HG02981 (cell line): ENCODE results near the gene SYDE1.

Experiments used
- ATAC-seq: cut with Tn5 transposase; IDR thresholded peaks from one replicate; pipeline ENCODE4 v1.9.1; 2021; ENCODE audit warnings: mild to moderate bottlenecking, moderate library complexity; ENCODE audit not compliant: unreplicated experiment

Gene SYDE1

GRCh38 chr19:15124572-15125231 is 17.5 kb downstream of the SYDE1 start:
- no peak for ATAC-seq

DNA sequence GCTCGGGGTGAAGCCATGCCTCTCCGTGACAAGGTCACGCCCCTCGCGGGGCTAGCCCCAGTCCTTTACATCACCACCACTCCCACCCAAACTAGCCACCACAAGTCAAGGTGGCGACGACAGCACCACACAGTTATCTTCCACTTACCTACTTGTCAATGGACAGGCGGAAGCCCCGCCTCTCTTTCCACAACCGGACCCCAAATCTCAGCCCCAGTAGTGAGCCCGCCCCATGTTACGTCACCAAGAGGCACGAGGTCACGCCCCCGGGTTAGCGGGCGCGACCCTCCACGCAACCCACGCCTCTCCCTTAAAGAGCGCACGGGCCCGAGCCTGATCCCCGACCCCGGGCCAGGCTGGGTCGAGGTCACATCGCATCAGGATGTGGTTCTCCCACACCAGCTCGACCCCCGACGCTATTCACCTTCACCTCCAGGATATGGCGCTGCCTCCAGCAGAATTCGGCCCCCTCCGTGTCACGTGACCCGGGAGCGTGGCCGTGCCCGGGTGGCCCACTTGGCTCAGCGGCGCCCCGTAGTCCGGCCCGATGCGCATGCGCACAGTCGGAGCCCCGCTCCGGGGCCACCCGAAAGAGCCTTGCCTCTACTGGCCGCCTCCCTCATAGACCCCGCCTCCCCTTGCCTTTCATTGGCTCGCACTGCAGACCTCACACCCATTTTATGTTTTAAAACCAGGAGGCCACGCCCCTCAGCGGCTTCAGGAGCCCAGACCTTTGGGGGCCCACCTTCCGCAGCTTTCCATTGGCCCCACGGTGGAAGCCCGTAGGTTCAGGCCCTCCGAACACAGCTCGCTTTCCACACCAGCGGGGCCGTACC is 18.2 kb downstream of the SYDE1 start:
- peak; percentile 88 for ATAC-seq

GRCh38 chr19:15126131-15126910 is 19.1 kb downstream of the SYDE1 start:
- ATAC-seq, result no peak

DNA sequence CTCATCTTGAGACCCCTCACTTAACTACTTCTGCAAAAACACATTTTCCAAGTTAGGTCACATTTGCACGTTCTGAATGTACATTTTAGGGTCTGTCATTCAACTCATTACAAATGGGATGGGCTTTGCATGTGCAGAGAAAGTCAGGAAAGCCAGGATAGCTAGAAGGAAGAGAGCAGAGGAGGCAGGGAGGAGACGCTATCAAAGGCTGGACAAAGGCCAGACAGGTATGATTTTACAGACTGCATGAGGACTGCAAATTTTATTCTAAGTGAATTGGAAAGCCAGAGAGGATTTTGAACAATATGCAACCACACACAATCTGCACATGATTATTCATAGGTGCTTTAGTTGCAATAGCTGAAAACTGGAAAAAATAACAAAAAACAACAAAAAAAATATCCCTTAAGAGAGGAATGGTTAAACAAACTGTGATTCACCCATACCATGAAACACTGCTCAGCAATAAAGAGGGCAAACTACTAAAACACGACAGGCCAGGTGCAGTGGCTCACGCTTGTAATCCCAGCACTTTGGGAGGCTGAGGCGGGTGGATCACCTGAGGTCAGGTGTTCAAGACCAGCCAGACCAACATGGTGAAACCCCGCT is 21.1 kb downstream of the SYDE1 start:
- ATAC-seq, result no peak

DNA sequence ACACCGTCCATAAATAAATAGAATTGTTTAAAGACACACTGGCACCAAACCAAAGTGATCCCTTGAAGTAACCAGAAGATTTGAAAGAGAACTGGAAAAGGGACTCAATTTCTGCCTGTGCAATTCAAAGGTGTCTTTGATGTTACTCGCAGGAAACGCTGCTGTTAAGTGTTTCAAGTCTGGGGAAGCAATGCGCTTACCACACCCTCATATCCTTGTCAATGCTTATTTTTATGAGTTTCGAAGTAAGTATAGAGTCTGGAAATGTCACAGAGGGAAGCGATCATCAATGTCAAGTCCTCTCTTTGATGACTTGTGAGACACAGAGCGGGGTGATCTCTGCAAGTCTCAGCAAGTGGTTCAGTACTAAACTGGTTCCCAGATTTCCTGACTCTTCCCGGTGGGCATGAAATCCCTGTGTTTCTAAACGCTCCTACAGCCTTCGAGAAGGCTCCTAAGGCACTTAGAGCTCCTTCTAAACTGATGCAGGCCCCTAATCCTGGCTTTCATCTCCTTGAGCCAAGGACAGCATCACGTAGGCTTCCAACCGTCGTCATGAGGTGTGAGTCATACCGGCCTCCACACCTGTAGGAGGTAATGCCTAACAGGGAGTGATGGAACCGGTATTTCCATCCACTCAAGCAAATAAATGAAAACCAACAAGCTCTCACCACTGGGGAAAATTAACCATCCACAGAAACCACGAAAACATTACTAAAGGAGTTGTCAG is 22.8 kb downstream of the SYDE1 start:
- ATAC-seq, result no peak

GRCh38 chr19:15136234-15136954 is 29.2 kb downstream of the SYDE1 start:
- ATAC-seq, result no peak

DNA sequence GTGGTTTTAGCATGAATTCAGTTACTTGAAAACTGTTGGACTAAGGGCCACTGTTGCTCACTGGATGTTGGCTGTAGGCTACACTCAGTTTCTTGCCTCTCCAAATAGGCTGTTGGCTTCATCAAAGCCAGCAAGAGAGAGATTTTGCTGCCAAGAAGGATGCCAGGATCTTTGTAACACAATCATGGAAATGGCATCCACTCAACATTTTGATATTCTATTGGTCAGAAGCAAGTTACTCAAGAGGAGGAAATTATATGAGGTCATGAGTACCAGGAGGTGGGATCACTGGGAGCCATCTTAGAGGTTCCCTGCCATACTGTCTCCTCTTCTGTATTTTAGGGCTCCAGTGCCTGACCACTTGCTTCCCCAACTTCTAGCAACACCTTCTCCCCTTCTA is 30.6 kb downstream of the SYDE1 start:
- no peak for ATAC-seq

DNA sequence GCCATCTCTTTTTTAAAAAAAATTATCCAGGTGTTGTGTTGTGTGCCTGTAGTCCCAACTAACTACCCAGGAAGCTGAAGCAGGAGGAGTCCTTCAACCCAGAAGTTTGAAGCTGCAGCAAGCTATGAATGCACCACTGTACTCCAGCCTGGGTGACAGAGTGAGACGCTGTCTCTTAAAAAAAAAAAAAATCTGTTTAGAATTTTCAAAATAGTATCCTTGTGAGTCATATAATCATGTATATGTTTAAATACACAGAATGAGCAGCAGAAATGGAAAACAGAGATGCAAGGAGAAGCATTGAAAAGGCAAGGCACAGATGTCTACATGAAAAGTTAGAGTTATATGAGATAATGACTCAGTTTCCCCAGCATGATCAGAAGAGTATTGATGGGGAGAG is 31.2 kb downstream of the SYDE1 start:
- ATAC-seq, result no peak

GRCh38 chr19:15141143-15141542 is 33.9 kb downstream of the SYDE1 start:
- no peak for ATAC-seq

DNA sequence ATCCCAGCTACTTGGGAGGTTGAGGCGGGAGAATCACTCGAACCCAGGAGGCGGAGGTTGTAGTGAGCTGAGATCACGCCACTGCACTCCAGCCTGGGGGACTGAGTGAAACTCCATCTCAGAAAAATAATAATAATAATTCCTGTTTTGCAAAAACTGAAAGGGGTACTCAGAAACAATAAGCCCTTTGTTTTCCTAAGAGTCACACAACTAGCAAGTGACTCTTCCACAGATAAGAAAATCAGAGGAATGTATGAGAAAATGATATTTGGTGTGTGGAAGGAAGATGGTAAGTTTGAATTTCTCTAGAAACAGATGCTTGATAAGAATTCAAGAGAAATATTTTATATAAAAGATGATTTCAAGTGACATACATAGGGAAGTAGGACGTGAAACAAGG is 35.1 kb downstream of the SYDE1 start:
- no peak for ATAC-seq

DNA sequence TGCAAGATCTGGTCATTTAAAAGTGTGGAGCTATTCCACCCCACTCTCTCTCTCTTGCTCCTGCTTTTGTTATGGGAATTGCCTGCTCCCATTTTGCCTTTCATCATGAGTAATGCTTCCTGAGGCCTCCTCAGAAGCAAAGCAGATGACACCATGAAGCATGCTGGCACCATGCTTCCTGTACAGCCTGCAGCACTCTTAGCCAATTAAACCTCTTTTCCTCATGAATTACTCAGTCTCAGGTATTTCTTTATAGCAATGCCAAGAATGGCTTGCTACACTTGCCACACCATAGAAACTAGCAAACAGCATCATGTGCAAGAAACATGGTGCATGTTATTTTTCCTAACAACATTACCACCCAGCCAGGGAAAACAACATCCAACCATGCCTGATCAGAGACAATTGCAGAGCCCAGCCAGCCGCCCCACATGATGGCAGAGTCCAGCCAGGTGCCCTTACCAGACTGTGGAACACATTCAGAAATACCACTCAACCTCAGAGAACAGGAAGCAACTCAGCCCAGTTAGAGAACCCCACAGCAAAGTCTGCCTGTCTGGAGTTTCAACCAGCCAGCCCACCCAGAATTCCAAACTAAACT is 36.9 kb downstream of the SYDE1 start:
- no peak for ATAC-seq

GRCh38 chr19:15147090-15147489 is 39.9 kb downstream of the SYDE1 start:
- no peak for ATAC-seq

- no peak for ATAC-seq
Observed at GRCh38 chr19:15149737-15150136, 42.5 kb downstream of the SYDE1 start.

- no peak for ATAC-seq
Observed at GRCh38 chr19:15154002-15154612, 46.9 kb downstream of the SYDE1 start.

- no peak for ATAC-seq
Observed at GRCh38 chr19:15155296-15155695, 48.1 kb downstream of the SYDE1 start.

DNA sequence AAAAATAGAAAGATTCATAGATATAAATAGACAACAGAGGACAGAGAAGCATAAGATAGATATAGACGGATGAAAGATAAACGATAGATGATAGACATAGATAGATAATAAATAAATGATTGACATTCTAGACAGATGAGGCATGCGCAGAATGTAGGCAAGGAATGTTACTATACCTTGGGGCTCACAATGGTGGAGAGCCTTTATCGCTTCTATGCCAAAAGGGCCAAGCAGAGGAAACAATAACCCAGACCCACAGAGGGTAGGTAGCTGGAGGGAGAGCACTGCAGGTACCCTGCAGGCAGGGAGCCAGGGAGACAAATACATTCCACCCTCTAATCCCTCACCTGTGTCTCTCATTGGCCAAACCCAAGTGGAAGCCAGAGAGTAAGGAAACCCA is 49.2 kb downstream of the SYDE1 start:
- no peak for ATAC-seq

GRCh38 chr19:15159251-15159650 is 52.0 kb downstream of the SYDE1 start:
- ATAC-seq, result no peak

GRCh38 chr19:15161028-15161984 is 54.1 kb downstream of the SYDE1 start:
- no peak for ATAC-seq
